NCI-H2107 (cell line): ENCODE data around the gene DNAH8.

Source experiments
- DNase-seq: peaks from one replicate; lab custom pipeline; 2025; lab: John Stamatoyannopoulos, UW

The DNAH8 gene

GRCh38 chr6:39053854-39054576 is 338.9 kb downstream of the DNAH8 start:
- DNase-seq = no peak

DNA sequence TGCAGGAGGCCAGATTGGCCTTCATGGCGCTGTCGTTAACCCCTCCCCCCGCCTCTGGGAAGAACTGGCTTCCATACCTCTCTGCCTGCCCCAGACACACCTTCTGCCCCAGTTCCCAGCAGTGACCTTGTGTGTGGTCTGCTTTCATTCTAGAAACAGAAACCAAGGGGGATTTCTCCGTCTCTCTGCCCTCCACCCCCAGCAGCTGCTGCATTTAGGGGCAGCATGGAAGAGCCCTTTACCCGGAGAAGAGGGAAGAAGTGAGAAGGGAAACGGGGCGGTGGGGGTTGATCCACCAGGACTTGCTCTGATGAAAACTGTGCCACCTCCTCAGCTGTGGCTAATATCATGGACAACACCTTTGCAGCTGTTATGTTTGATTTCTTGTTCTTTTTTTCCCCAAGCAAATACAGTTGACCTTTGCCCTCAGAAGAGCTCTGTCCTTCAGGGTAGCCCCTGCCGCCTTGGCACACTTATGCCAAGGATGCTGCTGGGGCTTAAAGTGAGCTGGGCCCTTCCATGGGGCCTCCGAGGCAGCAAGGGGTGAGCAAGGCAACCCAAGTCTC is 339.5 kb downstream of the DNAH8 start:
- no peak for DNase-seq

DNA sequence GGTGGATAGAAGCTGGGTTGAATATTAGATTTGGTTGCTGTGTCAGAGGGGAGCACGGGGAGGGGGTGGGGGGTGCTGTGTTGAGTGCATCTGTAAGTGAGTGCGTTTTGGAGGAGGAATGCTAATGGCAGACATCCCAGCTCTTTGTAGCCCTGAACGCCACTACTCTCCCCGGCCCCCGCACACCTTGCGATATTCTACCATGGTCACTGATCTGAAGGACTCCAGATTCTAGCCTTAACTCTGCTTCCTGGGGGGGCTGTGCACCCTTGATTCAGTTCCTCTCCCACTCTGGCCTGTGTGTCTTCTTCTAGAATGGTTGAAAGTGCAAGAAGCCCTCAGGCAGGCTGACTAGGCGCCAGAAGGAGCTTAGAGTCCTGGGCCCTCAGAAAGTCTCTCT is 340.6 kb downstream of the DNAH8 start:
- DNase-seq = no peak

DNA sequence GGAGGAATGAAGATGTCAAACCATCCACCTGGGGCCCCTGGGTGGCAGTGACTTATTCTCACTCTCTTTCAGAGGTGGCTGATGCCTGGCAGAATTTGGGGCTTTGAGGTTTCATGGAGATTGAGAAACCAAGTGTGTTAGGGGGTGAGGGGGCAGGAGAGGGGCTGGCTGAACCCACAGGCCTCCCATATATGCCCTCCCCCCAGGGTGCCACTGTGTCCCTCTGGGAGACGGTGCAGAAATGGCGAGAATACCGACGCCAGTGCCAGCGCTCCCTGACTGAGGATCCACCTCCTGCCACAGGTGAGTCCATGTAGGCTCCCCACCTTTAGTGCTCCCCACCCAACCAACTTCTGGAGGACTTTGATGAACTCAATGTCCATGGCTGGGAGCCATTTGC is 341.1 kb downstream of the DNAH8 start:
- DNase-seq = no peak

GRCh38 chr6:39056681-39057080 is 341.6 kb downstream of the DNAH8 start:
- DNase-seq = no peak

- no peak for DNase-seq
Observed at GRCh38 chr6:39057251-39058155, 342.4 kb downstream of the DNAH8 start.

- DNase-seq = no peak
Observed at GRCh38 chr6:39058471-39059147, 343.5 kb downstream of the DNAH8 start.

DNA sequence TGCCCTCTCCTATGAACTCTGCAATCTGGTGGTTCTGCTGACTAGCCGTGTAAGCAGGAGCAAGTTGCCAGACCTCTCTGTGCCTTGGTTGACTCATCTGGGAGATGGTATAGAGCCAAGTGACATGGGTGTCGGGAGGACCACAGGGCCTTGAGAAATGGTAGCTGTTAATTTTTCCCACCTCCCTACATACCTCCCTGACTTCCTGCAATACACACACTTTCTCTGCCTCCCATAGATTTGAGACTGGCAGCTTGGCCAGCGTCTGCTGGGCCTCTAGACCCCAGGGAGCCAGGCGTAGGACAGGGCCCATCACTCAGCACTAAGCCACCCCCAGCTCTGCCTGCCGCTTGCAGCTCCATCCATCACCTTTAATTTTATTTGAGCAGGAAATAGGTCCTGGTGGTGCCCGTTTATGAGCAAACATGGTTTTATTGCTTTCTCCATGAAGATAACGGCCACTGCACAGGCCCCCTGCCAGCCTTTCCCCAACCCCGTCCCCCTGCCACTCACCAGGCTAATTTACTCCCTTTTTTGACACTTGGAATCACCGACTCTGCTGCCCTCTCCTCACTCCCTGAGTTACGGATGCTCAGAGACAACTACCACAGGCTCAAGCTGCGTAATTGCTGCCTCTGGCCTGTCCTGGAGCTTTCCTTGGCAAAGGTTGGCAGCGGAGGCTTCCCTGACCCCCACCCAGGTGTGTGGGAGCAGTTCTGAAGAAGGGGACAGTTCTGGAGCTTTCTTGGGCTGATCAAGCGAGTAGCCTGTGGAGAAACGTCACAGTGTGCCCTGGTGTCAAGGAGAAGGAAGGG is 344.6 kb downstream of the DNAH8 start:
- DNase-seq = no peak

GRCh38 chr6:39060467-39061160 is 345.5 kb downstream of the DNAH8 start:
- DNase-seq = no peak

- DNase-seq = no peak
Observed at GRCh38 chr6:39061182-39061581, 346.1 kb downstream of the DNAH8 start.

DNA sequence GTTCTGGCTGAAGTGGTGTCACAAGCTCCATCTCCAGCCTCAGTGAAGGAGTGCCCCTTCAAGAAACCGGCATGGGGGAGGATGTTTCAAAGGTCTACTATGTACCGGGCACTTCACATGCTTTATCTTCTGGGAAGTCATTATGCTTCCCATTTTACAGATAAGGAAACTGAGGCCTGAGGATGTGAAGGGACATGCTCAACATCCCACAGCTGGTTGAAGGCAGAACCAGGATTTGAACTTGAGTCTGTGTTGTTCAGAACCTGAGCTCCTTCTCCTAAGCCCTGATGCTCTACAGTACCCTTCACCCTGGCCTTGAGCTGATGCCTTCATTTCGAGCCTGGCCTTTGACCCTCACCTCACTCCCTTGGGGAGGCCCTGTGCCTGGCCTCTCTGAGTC is 346.5 kb downstream of the DNAH8 start:
- DNase-seq = no peak

DNA sequence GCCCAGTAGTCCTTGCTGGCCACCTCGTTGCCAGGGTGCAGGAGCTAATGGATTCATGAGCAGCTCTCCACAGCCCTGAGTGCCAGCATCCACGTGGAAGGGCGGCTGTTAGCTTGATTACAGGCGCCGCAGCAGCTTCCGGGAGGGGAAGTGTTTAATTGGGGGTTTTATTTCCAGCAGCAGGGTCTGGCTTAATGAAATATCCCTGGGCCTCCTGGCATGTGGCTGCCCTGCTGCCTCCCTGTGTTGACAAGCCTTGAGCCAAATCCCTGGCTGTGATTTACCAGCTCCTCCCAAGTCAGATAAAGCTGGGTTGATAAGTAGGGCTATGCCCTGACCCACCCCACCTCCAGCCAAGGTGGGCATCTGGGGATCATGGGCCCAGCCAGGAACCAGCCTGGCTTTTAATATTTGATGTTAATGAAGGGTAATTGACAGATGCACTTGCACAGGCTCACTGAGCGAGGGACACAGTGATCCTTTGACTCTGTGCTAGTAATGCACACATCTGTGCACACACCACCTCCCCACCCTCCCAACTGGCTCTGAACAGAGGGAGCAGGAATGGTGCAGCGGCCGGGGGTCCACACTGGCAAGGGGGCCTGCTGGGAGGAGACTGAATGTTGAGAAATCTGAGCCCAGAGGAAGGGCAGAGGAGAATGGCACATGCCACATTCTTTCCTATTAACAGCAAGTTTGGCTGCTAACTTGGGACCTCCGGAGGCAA is 347.1 kb downstream of the DNAH8 start:
- DNase-seq = no peak

GRCh38 chr6:39063526-39063925 is 348.4 kb downstream of the DNAH8 start:
- DNase-seq = no peak

- no peak for DNase-seq
Observed at GRCh38 chr6:39065561-39065960, 350.4 kb downstream of the DNAH8 start.

GRCh38 chr6:39068391-39068790 is 353.3 kb downstream of the DNAH8 start:
- no peak for DNase-seq

DNA sequence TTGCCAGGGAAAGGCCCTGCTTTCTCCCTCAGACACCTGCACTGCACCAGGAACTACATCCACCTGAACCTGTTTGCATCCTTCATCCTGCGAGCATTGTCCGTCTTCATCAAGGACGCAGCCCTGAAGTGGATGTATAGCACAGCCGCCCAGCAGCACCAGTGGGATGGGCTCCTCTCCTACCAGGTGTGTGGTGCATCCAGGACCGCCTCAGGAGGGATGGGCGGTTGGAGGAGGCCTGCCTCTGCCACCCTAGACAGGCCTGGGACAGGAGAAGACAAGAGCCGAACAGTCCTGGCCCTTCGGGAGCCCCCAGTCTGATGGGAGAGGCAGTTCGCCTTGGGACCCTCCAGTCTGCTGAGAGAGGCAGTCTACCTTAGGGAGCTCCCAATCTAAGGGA is 357.7 kb downstream of the DNAH8 start:
- no peak for DNase-seq

DNA sequence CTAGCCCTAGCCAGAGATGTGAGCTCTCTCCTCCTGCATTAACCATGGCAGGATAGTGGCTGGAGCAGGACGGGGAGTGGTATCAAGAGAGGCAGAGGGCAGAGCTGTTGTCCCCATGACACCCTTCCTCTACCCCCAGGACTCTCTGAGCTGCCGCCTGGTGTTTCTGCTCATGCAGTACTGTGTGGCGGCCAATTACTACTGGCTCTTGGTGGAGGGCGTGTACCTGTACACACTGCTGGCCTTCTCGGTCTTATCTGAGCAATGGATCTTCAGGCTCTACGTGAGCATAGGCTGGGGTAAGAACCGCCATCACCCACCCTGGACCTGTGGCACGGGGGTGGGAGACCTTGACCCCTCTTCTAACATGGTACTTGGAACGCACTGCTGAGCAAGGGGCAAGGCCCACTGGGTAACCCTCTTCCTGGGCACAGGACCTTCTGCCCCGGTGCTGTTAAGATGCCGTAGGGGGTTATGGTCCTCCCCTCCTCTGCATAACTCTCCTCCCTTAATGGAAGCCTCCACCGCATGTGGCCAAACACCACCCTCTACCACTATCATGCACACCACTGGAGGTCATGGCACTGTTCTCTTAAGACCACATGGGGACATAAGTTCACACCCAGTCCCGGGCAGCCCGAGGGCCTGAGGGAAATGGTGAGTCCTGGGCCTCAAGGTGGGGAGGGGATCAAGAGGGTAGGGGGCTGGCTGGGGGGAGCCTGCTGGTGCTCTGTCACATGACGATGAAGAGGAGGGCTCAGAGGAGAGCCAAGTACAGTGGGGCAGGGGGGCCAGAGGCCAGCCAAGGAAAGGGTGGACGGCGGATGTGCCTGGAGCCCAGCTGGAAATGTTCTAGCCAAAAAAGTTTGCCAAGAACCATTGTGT is 358.6 kb downstream of the DNAH8 start:
- no peak for DNase-seq

GRCh38 chr6:39074486-39074885 is 359.4 kb downstream of the DNAH8 start:
- no peak for DNase-seq

DNA sequence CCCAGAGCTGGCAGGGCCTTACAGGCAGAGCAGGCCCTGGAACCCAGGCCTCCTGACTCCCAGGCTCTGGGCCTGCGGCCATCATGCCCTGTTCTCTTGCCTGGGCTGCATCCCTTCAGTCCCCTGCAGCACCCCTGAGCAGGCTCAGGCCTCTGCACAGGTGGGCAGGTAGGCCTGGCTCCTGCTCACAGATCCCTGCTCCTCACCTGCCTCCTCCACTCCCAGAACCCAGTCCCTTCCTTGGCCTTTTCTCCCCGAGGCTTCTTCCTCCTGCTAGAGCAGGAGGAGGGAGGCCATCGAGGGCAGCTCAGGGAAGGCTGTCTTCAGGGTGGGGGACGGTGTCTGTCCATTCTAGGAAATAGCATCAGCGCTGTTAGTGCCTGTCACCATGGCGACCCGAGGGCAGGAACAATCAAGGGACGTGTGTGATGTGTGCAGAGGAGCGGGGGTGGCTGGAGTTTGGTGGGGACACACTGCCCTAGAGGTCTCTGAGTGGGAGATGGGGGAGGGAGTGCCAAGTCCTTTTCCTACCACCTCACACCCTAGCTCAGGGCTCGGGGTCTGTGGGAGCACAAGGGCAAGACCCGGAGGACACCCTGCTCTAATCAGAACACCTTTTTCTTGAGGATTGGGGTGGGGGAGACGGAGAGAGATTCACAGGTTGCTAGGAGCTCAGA is 360.0 kb downstream of the DNAH8 start:
- no peak for DNase-seq
